ENCODE data around the gene SMC1B.

DNA sequence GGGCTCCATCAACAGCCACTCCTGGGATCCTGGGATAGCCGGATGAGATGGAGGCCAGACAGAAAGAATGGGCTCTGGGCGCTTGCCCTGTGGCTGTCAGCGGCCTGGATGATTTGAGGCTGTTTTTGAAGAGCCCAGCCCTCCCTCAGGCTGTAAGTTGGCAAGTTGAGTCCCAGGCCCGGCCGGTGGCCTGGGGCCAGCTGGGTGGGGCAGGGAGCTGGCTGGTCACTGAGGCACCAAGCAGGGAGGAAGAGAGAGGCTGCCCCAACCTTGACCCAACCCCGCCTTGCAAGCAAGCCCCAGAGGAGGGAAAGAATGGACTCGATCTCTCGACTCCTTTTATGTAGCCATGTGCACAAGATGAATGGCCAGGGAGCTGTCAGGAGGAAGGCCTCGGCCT lies 35.0 kb upstream of the SMC1B start:
- TF ChIP-seq CTCF (IDR thresholded peaks at IDR 0.05) (no peak), POLR2A (IDR thresholded peaks at IDR 0.05) (no peak), EP300 (IDR thresholded peaks at IDR 0.05) (no peak)

Data from gastroesophageal sphincter (tissue), 3 donors.